Tongue (tissue), 2 donors: ENCODE data around the gene LRRC3. TPM values are rescaled to one million over a fixed set of nuclear protein-coding genes. Genes with fewer than 3 reads are reported as not detected.
"Not testable (repeated sequence)": the region's sequence is repeated elsewhere in the genome, so short reads cannot be mapped to it uniquely, and the experiment has no call there.

ENCODE experiments used
- DNase-seq: peaks from one replicate; pipeline ENCODE4 v3.0.0-alpha.2; 2015
- total RNA-seq: library from RNA; depleted of rRNA; stranded (reverse); fragments of >200 nt; gene quantifications from one replicate; pipeline ENCODE4 v1.2.3, GENCODE V29; 2014

Gene LRRC3
- total RNA-seq, 1 donor from 2014 or later: 2.4 TPM

DNA sequence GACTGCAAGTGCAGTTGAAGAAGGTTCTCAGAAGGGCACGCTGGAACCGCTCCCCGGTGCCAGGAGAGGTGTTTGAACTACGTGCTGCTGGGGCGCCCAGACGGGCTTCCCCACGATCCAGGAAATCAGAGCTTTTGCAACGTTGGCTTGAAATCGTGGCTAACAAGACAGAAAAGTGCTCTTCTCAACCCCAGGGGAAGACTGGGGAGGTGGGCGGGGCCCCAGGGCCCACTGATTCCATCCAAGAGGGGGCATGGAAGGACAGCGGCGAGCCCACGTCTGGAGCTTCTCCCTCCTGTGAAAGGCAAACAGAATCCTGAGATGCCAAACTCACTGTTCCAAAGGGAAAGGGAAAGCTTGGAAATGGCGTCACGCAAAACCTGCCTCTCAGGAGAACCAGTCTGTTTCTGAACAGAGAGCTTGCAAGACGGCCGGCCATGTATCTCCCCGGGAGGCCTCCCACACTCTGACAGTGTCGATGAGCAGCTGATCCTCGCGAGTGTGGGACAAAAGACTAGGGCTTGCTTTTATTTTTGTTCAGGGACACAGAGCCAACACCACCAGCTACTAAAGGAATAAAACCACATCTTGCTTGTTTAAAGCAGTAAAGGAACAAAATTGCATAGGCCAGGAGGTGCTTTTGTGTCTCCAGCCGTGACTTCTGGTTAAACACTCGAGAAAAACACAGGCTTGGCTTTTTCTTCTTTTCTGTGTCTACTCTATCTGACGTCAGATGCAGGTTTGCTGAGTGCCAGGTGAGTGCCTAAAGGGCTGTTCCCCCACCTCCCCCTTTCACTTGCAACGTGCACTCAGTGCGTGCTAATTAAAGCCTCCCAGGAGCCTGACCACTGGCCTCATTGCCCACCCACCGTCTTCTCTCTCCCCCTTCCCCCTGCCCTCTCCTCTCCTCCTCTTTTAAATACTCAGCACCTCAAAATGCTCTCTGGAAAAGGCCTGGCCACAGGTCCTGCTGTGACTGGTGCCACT lies 41.5 kb downstream of the LRRC3 start:
- peak; percentile 29 for DNase-seq

DNA sequence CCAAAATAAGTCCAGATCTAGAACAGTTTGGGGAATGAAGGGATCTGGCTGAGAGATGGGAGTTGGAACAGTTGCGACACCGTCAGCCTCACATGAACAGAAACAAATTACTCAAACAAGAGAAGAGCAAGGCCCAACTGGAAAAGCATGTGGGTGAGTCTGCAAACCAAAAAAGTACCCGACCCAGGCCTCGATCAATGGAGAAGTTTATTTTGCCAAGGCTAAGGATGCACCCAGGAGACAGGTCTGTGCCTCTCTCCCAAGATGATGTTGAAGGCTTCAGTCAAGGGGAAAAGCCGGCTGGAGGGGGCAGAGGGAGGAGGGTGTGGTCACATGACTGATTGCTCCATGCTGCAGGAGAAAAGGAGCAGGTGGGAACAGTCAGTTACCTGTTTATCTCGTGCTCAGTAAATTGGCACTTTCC lies 42.4 kb downstream of the LRRC3 start:
- peak; percentile 23 for DNase-seq

DNA sequence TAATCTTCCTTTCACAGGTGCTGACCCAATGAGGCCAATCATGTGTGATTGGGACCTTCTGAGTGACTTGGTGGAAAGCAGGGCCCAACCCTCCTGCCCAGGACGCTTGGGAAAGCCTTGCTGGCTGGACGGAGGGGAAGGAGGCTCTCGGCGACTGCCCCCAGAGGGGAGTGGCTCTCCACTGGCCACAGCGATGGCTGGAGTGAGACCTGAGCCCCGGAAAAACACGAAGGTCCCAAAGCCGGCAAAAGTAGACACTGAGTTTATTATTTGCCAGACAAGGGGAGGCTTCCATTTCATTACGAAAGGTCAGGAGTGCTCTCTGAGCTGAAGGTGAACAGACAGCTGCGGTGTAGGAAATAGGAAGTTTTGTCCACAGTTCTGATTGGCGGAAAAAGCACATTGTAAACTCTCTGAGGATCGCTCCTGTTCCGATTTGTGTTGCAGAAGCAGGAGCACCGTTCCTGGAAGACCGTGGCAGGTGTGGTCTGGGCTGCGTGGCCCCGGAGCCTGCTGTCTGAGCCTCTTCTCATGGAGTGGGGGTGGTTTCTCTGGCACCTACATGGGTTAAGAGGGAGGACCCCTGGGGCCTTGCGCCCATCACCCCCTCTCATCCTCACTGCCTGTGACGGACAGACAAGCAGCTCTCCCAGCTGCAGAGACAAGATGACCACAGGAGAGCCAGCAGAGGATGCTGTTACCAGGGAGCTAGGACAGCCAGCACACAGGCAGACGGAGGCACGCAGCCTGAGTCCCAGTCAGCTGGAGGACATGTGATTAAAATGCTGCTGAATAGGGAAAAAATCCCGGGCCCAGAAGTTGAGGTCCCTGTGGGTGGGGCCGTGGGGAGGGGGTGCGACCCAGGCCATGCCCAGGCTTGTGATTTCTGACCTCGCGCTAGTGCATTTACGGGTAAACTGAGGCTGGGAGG lies 43.2 kb downstream of the LRRC3 start:
- no peak for DNase-seq

DNA sequence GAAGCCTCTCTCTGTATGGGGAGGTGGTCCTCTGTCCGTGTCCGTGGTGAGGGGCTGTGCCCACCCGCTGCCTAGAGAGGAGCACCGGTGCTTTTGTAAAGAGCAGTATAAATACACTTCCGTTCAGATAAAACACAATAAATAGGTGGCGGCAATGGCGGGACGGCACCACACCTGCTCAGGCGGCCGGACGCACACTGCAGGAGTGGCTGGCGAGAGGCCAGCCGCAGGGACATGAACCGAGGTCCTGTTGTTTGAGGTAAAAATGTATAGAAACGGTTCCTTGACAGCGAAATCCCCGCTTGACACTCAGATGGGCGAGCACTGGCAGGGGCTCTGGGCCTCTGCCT lies 43.9 kb downstream of the LRRC3 start:
- DNase-seq: no peak

DNA sequence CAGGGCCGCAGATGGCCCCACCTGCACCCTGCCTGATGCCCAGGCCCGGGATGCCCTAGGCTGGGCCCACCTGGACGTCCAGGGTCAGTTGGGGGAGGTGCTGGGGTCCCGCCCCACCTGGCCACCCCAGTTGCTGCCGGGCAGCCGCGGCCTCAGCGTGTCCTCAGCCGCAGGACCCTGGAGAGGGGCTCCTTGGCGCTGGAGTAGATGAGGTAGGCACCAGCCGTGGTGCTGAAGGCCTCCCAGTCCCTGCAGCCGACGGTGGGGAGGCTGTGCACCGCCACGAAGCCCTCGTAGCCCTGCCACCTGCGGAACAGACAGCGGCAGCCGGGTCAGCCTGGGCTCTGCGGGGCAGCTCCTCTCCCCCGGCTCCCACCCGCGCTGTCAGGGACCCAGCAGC lies 44.3 kb downstream of the LRRC3 start:
- no peak for DNase-seq

DNA sequence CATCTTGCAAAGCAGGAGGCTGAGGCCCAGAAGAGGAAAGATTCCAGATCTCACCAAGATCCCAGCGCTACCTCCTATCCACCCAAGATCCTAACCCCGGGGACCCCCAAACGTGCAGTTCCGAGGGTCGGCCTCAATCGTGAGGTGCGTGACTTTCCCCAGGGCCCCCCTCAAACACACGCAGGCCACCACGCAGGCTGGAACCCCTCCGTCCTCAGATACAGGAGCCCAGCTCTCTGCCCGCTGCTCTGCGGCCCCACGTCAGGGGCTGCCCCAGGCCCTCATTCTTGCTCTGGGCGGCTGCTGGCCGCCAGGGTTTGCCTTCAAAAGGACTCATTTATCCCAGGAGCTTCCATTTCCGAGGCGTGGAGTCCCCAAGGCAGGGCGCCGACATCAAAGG lies 44.8 kb downstream of the LRRC3 start:
- DNase-seq: no peak

DNA sequence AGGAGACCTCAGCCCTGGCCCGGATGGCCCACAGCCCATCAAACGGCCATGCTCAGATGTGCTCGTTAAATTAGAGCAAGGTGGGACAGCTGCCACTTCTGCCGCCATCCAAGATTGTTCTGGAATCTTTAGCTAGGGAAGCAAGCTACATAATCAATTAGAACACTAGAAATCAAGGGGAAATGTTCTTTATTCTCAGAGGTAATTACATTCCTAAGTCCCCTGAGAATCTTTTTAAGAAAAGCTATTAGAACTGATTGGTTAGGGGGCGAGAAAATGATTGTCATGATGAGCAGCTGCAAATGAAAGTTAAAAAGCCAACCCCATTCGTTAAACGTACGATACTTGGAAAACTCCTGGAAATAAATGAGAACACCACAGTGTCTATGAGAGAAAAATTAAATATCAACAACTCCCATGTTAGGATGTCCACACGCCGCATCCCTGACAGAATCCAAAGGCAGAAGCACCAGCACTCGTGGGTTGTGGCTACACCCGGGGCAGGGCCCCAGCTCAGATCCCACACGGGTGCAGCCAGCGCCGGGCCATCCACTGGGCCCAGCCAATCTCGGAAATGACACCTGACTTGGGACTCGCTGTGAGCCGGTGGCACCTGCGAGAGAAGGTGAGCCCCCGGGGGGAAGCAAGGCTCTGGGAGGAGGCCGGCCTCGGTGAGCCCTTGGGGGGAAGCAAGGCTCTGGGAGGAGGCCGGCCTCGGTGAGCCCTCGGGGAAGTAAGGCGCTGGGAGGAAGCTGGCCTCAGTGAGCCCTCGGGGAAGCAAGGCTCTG lies 47.1 kb downstream of the LRRC3 start:
- DNase-seq: no peak

DNA sequence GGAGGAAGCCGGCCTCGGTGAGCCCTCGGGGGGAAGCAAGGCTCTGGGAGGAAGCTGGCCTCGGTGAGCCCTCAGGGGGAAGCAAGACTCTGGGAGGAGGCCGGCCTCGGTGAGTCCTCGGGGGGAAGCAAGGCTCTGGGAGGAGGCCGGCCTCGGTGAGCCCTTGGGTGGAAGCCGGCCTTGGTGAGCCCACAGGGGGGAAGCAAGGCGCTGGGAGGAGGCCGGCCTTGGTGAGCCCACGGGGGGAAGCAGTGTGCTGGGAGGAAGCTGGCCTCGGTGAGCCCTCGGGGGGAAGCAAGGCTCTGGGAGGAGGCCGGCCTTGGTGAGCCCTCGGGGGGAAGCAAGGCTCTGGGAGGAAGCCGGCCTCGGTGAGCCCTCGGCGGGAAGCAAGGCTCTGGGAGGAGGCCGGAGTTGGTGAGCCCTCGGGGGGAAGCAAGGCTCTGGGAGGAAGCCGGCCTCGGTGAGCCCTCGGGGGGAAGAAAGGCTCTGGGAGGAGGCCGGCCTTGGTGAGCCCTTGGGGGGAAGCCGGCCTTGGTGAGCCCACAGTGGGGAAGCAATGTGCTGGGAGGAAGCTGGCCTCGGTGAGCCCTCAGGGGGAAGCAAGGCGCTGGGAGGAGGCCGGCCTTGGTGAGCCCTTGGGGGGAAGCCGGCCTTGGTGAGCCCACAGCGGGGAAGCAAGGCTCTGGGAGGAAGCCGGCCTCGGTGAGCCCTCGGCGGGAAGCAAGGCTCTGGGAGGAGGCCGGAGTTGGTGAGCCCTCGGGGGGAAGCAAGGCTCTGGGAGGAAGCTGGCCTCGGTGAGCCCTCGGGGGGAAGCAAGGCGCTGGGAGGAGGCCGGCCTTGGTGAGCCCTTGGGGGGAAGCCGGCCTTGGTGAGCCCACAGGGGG lies 47.9 kb downstream of the LRRC3 start:
- not testable (repeated sequence) for DNase-seq

DNA sequence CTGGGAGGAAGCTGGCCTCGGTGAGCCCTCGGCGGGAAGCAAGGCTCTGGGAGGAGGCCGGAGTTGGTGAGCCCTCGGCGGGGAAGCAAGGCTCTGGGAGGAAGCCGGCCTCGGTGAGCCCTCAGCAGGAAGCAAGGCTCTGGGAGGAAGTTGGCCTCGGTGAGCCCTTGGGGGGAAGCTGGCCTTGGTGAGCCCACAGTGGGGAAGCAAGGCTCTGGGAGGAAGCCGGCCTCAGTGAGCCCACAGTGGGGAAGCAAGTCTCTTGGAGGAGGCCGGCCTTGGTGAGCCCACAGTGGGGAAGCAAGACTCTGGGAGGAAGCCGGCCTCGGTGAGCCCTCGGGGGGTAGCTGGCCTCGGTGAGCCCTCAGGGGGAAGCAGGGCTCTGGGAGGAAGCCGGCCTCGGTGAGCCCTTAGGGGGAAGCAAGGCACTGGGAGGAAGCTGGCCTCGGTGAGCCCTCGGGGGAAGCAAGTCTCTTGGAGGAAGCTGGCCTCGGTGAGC lies 48.6 kb downstream of the LRRC3 start:
- no peak for DNase-seq

DNA sequence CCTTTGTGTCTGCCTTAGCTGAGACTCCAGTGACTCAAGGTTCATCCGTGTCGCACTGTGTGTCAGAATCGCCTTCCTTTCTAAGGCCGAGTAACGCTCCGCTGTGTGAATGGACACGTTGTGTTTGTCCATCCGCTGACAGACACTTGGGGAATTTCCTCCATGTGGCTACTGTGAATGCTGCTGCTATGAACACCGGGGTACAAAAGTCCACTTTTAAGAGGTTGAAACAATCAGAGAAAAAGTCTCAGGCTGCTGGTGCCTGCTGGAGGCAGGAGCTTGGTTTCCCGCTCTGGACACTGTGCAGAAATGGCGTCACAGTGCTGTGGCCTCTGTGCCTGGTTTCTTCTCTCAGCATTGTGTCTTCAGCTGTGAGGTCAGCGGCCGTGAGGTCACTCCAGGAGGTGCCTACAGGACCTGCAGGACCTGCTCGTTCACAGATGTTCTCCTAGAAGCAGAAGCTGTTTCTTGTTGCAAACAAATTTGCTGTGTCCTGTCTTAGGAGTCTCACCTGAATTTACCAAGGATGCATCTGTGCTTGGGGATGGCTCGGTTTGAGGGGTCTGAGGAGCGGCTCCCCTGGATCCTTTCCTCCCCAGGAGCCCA lies 50.5 kb downstream of the LRRC3 start:
- DNase-seq: no peak

DNA sequence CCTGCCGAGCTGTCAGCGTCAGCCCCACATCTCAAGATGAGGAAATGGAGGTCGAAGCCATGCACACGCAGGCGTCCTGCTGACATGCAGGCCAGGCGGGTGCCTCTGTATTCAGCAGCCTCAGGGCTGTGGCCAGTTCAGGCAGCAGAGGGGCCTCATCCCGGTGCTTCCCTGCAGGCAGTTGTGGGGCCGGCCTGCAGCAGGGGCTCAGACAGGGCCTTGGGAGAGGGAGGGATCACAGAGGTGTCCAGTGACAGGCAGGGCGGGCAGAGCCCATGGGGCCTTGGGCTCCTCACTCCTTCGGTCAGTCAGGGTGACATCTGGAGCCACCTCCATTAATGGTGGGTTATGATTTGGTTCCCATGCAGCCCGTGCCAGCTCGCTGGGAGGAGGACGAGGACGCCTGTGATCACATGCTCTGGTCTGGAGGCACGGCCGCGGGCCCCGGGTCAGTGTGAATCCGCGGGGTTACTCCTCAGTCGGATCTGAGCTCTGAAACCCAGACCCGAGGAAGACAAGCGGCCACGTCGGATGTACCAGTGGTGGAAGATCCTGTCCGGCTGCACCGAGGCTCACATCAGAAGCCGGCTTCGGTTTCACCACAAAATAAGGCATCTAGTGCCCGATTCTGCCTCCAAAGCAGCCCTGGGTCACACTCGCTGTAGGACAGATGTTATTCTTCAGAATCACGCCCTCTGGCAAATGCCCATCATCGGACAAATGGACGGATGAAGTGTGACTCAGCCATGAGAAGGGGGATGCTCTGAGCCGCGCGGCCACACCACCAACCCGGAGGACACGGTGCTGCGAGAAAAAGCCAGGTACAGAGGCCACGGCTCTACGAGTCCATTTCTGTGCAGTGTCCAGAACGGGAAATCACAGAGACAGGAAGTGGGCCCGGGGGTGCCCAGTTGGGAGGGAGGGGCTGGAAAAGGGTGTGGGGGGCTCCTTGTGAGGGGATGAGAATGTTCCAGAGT lies 51.3 kb downstream of the LRRC3 start:
- no peak for DNase-seq

DNA sequence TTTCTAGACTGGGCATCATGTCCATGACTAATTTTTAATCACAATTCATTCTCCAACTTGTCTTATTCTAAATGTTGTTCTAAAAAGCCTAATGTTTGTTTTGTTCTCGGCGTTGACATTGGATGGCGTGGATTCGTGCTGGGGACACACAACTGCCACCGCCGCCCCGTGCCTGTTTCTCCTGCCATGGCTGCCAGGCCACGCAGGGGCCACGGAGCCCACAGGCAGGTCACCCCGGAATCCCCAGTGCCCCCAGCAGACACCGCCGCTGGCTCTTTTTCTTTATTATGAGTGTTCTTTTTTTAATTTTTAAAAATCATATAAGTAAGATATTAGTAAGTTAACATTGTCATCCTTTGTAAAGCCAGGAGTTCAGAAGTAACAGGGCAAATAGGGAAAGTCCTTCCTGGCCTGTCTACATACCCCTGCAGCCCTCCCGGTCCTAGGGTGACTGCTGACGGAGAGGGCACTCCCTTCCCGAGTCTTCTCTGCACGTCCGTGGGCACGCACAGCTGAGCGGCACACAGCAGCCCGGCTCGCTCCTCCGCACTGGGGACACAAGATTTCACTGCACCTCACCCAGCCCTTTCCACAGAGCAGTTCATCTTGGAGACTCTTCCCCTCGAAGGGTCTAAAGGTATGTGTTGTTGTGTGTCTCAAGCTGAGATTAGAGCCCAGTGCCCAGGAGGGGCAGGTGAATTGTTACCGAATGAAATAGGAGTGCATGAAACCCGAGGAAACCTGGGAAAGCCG lies 52.5 kb downstream of the LRRC3 start:
- DNase-seq: no peak

DNA sequence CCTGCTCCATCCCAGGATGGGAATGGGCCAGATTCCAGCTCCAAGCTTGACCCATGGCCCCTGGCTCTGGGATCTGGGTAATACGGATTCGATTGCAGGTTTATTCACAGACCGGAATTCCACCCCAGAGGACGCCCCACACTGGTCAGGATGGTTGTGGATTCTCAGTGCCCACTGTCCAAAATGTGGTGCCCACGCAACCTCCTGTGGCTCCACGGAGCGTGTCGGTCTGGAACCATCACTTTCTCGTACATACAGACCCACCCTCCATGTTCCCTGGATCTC lies 53.1 kb downstream of the LRRC3 start:
- DNase-seq: no peak

DNA sequence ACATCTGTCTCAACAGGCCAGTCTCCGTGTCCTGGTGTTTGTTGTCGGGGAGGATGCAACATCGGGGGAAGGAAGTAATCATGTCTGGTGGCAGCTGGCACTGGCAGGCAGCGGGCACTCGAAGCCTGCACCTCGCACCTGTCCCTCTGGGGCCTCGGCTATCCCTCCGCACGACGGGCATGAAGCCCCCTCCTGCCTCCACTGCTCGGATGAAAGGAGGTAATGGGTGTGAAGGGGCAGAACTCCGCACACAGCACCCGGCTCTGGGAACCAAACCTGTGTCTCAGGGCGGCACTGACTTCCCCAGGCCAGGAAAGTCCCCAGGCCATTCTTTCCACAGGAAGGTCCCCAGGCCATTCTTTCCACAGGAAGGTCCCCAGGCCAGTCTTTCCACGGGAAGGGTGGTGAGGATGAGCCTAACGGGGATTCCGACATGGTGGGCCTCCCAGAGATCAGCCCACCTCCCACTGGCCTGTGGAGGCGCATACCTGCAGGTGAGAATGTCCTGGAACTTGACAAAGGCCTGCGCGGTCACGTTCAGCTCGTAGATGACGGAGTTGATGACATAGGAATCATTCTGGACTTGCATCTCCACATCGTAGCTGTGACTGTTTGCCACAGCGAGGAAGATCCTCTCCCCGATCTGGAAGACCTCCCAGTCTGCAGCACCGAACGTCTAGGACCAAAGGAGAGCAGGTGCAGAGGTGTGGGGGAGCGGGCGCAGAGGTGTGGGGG lies 53.6 kb downstream of the LRRC3 start:
- no peak for DNase-seq

DNA sequence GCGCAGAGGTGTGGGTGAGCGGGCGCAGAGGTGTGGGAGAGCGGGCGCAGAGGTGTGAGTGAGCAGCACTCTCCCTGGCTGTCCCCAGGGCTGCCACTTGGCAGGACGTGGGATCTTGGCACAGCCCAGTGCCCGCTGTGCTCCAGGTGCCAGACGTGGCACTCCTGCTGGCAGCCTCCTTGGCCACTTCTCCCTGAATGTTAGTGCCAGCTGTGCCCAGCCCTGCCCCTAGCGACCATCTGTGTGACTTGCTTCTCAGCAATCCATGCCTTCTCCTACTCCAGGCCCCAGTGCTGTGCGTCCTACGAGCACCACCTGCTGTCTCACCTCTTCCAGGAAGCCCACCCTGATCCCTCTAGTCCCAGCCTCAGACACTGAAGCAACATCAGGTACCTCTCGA lies 54.2 kb downstream of the LRRC3 start:
- peak; percentile 51 for DNase-seq

DNA sequence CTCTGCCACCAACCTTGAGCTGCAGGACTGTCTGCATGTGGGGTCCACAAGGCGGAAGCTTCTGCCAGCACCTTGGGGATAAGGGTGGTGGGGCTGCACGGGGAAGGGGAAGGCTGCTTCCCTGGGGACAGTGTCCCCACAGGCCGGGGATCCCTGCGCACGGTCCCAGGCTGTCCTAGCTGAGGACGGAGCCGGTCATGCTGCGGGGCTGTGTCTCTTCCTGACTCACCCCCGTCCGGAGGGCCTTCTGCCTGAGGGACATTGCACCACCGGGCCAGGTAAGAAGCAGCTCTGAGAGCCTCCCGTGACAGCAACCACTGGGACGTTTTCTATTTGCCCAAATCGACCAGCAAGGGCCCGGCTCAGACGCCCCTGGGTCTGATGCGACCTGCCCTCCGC lies 54.8 kb downstream of the LRRC3 start:
- no peak for DNase-seq

DNA sequence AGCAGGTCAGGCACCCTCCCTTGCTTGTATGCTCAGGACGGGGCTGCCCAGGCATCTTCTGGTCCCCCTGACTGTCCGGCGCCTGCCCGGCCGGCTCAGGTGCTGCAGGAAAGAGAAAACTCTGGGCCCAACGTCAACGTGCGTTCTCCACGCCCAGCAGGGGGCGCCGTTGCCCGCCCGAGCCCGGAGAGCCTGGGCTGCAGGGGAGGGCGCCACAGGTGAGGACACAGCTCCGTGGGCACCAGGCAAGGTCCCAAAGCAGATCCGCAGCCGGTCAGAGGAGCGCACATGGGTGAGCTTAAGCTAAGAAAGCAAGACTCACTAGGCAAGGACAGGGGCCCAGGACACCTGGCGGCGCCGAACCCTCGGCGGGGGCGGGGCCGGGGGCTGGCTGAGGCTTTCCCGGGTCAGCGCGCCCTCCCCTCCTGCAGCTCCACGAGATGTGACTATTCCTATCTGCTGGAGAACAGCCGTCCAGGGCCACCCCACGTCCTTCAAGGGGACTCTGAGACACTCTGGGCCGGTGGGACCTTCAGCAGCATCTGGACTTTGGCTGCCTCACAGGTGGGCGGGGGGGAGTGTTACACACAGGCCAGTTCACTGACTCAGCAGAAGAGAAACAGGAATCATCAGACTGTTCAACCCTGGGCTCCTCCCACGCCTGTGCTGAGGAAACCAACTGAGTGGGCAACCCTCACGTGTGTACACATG lies 55.4 kb downstream of the LRRC3 start:
- peak; percentile 70 for DNase-seq
